ENCODE measurements around the gene NOD2. TPM values are rescaled to one million over a fixed set of nuclear protein-coding genes. Genes with fewer than 3 reads are reported as not detected.

The NOD2 gene
- total and polyA plus RNA-seq, 2 experiments from 2014 or later = not detected

GRCh38 chr16:50697421-50697715 lies 4.0 kb downstream of the NOD2 start:
- 93 to 98% methylated on average over 5 of the region's 5 CpGs for WGBS, 2 experiments (ENCODE audit: low coverage in 1 of 2, low lambda C conversion rate in 2 of 2, missing lambda C conversion rate in 2 of 2)
- H3K9me3 ChIP-seq (ENCODE audit: low read depth) = no peaks in the 10 kb centered on the region
- H3K4me1 ChIP-seq (ENCODE audit: insufficient read depth) = no peaks in the 10 kb centered on the region
- H3K9me2 ChIP-seq (ENCODE audit: insufficient read depth) = no peaks in the 10 kb centered on the region
- H3K9ac ChIP-seq = no peak overlapping the region
- H3K79me2 ChIP-seq (ENCODE audit: insufficient read depth) = no peaks in the 10 kb centered on the region
- no peak overlapping the region for H3K4me2 ChIP-seq (ENCODE audit: unreplicated experiment)
- H2AFZ ChIP-seq = no peak overlapping the region
- TF ChIP-seq EZH2phosphoT487 (IDR thresholded peaks at IDR 0.05; ENCODE audit: insufficient read depth, low read depth) = no peak
- TF ChIP-seq EZH2 (IDR thresholded peaks at IDR 0.05; ENCODE audit: insufficient read depth, poor library complexity, severe bottlenecking) = no peak
- in situ Hi-C loops (cut with MboI) = no loop called here
- H3K27me3 ChIP-seq (replicated peaks; ENCODE audit: insufficient read depth) = peaks cover 14% of the 10 kb centered on the region
- DNase-seq = no peak
- H4K20me1 ChIP-seq (ENCODE audit: insufficient read depth) = no peaks in the 10 kb centered on the region
- H3F3A ChIP-seq (ENCODE audit: insufficient read depth) = no peaks in the 10 kb centered on the region
- no peaks in the 10 kb centered on the region for H3K36me3 ChIP-seq (ENCODE audit: low read depth)
- no peak overlapping the region for H3K4me3 ChIP-seq
- H3K27ac ChIP-seq = no peak overlapping the region

- peak; percentile 44 for DNase-seq
Measured at GRCh38 chr16:50697881-50698767, 4.7 kb downstream of the NOD2 start.

GRCh38 chr16:50699326-50700159 lies 6.1 kb downstream of the NOD2 start:
- Histone ChIP-seq H3K9me3 (ENCODE audit: low read depth) (no peaks in the 10 kb centered on the region), H4K20me1 (ENCODE audit: insufficient read depth) (no peaks in the 10 kb centered on the region), H3K27ac (no peak overlapping the region), H3K27me3 (replicated peaks; ENCODE audit: insufficient read depth) (peaks cover 3% of the 10 kb centered on the region), H3K4me2 (ENCODE audit: unreplicated experiment) (no peak overlapping the region), H3K4me3 (no peak overlapping the region), H3K79me2 (ENCODE audit: insufficient read depth) (no peaks in the 10 kb centered on the region), H3K9ac (no peak overlapping the region), H3K4me1 (ENCODE audit: insufficient read depth) (no peaks in the 10 kb centered on the region), H3F3A (ENCODE audit: insufficient read depth) (no peaks in the 10 kb centered on the region), H3K9me2 (ENCODE audit: insufficient read depth) (no peaks in the 10 kb centered on the region), H2AFZ (no peak overlapping the region), H3K36me3 (ENCODE audit: low read depth) (no peaks in the 10 kb centered on the region)
- peak; percentile 75 for DNase-seq
- in situ Hi-C loops (cut with MboI) = no loop called here
- WGBS, 2 experiments (ENCODE audit: low coverage in 1 of 2, low lambda C conversion rate in 2 of 2, missing lambda C conversion rate in 2 of 2) = 64 to 69% methylated on average over 18 to 19 of the region's 19 CpGs
- TF ChIP-seq EZH2phosphoT487 (IDR thresholded peaks at IDR 0.05; ENCODE audit: insufficient read depth, low read depth) (no peak), EZH2 (IDR thresholded peaks at IDR 0.05; ENCODE audit: insufficient read depth, poor library complexity, severe bottlenecking) (no peak)

More at GRCh38 chr16:50697881-50698767, 4.7 kb downstream of the NOD2 start:
- in situ Hi-C loops (cut with MboI) = no loop called here
- H3K79me2 ChIP-seq (ENCODE audit: insufficient read depth) = no peaks in the 10 kb centered on the region
- H2AFZ ChIP-seq = peak overlapping the region; percentile 69
- no peak overlapping the region for H3K27ac ChIP-seq
- H3K4me3 ChIP-seq = peak overlapping the region; percentile 67
- no peaks in the 10 kb centered on the region for H4K20me1 ChIP-seq (ENCODE audit: insufficient read depth)
- no peaks in the 10 kb centered on the region for H3K9me2 ChIP-seq (ENCODE audit: insufficient read depth)
- H3K27me3 ChIP-seq (replicated peaks; ENCODE audit: insufficient read depth) = peaks cover 14% of the 10 kb centered on the region
- TF ChIP-seq EZH2 (IDR thresholded peaks at IDR 0.05; ENCODE audit: insufficient read depth, poor library complexity, severe bottlenecking) (no peak), EZH2phosphoT487 (IDR thresholded peaks at IDR 0.05; ENCODE audit: insufficient read depth, low read depth) (no peak)
- no peaks in the 10 kb centered on the region for H3K4me1 ChIP-seq (ENCODE audit: insufficient read depth)
- no peaks in the 10 kb centered on the region for H3K9me3 ChIP-seq (ENCODE audit: low read depth)
- H3K4me2 ChIP-seq (ENCODE audit: unreplicated experiment) = peak overlapping the region; percentile 71
- WGBS, 2 experiments (ENCODE audit: low coverage in 1 of 2, low lambda C conversion rate in 2 of 2, missing lambda C conversion rate in 2 of 2) = 45 to 47% methylated on average over 19 of the region's 19 CpGs
- peak overlapping the region; percentile 50 for H3K9ac ChIP-seq
- no peaks in the 10 kb centered on the region for H3F3A ChIP-seq (ENCODE audit: insufficient read depth)
- no peaks in the 10 kb centered on the region for H3K36me3 ChIP-seq (ENCODE audit: low read depth)

- no peaks in the 10 kb centered on the region for H3K79me2 ChIP-seq (ENCODE audit: insufficient read depth)
- no peaks in the 10 kb centered on the region for H3K4me1 ChIP-seq (ENCODE audit: insufficient read depth)
- 84 to 85% methylated on average over 3 of the region's 3 CpGs for WGBS, 2 experiments (ENCODE audit: low coverage in 1 of 2, low lambda C conversion rate in 2 of 2, missing lambda C conversion rate in 2 of 2)
- H2AFZ ChIP-seq = no peak overlapping the region
- H3K9me2 ChIP-seq (ENCODE audit: insufficient read depth) = no peaks in the 10 kb centered on the region
- no peak overlapping the region for H3K27ac ChIP-seq
- H3K9ac ChIP-seq = no peak overlapping the region
- H3F3A ChIP-seq (ENCODE audit: insufficient read depth) = no peaks in the 10 kb centered on the region
- no peak overlapping the region for H3K4me2 ChIP-seq (ENCODE audit: unreplicated experiment)
- DNase-seq = no peak
- no peaks in the 10 kb centered on the region for H3K36me3 ChIP-seq (ENCODE audit: low read depth)
- no peak for TF ChIP-seq EZH2 (IDR thresholded peaks at IDR 0.05; ENCODE audit: insufficient read depth, poor library complexity, severe bottlenecking)
- no peak for TF ChIP-seq EZH2phosphoT487 (IDR thresholded peaks at IDR 0.05; ENCODE audit: insufficient read depth, low read depth)
- H3K27me3 ChIP-seq (replicated peaks; ENCODE audit: insufficient read depth) = no peaks in the 10 kb centered on the region; the same call in 1 of the 2 replicates
- no peaks in the 10 kb centered on the region for H3K9me3 ChIP-seq (ENCODE audit: low read depth)
- H3K4me3 ChIP-seq = no peak overlapping the region
- in situ Hi-C loops (cut with MboI) = no loop called here
- no peaks in the 10 kb centered on the region for H4K20me1 ChIP-seq (ENCODE audit: insufficient read depth)
Measured at GRCh38 chr16:50702725-50703124, 9.3 kb downstream of the NOD2 start.
